Activated CD4-positive, alpha-beta T cell treated with anti-CD3 and anti-CD28 coated beads for 36 hours (primary cell): Measurements from ENCODE around the gene RECQL5. TPM values are rescaled to one million over a fixed set of nuclear protein-coding genes. Genes with fewer than 3 reads are reported as not detected.

Source experiments
- ATAC-seq: fragments of 200-7000 bp; cut with Tn5 transposase; one replicate; pipeline ENCODE4 v1.10.0; 2021; ENCODE audit warnings: mild to moderate bottlenecking, moderate library complexity
- CTCF ChIA-PET: fragments of 350-600 bp; sonication (Branson Sonifier 250); formaldehyde crosslinking; loops from one replicate; lab custom pipeline; 2021; ENCODE audit warnings: antibody characterized with exemption; lab: Charles Lee
- POLR2A ChIA-PET: fragments of 350-600 bp; sonication (Branson Sonifier 250); formaldehyde crosslinking; loops from one replicate; lab custom pipeline; 2021; ENCODE audit warnings: antibody characterized with exemption, inconsistent platforms; lab: Charles Lee
- DNase-seq: peaks from one replicate; pipeline ENCODE4 v3.0.0-alpha.2; 2020
- H3K27ac Mint-ChIP-seq: one replicate; pipeline ENCODE4 v1.8.0; 2021; ENCODE audit warnings: mixed read lengths
- H3K27me3 Mint-ChIP-seq: one replicate; pipeline ENCODE4 v1.8.0; 2021; ENCODE audit warnings: mixed read lengths
- H3K36me3 Mint-ChIP-seq: one replicate; pipeline ENCODE4 v1.8.0; 2021; ENCODE audit warnings: low read depth, mixed read lengths
- H3K4me1 Mint-ChIP-seq: one replicate; pipeline ENCODE4 v1.8.0; 2021; ENCODE audit warnings: mixed read lengths
- H3K4me3 Mint-ChIP-seq: one replicate; pipeline ENCODE4 v1.8.0; 2021; ENCODE audit warnings: mild to moderate bottlenecking, moderate library complexity, mixed read lengths
- H3K9me3 Mint-ChIP-seq: one replicate; pipeline ENCODE4 v1.8.0; 2021; ENCODE audit warnings: low read depth, mixed read lengths
- intact Hi-C, 2 experiments: fragments of 100-400 bp; cut with DNase I in 1 of 2; cut with micrococcal nuclease in 1 of 2; formaldehyde crosslinking; loops; one replicate each; pipeline versions ENCODE4 v1.14.2 to v1.15.1; 2022 to 2024; cut with DNase I, micrococcal nuclease
- total RNA-seq, 2 experiments: library from RNA; stranded (reverse); gene quantifications; one replicate each; pipeline ENCODE4 v1.2.3, GENCODE V29; 2021

RECQL5 gene
- total RNA-seq, 2 experiments from 2014 or later: 36.4 to 40.5 TPM

GRCh38 chr17:75685499-75685898 lies 18.5 kb upstream of the RECQL5 start:
- ATAC-seq (no peak), DNase-seq (no peak)
- ChIA-PET CTCF (interaction anchor here (0.6 to 6.6 kb wide), 7 partner anchors 10 to 80 kb away, joined by 3 to 54 read pairs (median 5); partner anchors contain the start of genes GALK1 and SMIM5), POLR2A (no interaction called here)
- Mint-ChIP-seq H3K27me3 (no peaks in the 10 kb centered on the region), H3K4me3 (no peak overlapping the region), H3K36me3 (peaks cover 16% of the 10 kb centered on the region), H3K27ac (peak overlapping the region; percentile 33), H3K9me3 (no peaks in the 10 kb centered on the region), H3K4me1 (peaks cover 56% of the 10 kb centered on the region)
- intact Hi-C loops: no loop called here

DNA sequence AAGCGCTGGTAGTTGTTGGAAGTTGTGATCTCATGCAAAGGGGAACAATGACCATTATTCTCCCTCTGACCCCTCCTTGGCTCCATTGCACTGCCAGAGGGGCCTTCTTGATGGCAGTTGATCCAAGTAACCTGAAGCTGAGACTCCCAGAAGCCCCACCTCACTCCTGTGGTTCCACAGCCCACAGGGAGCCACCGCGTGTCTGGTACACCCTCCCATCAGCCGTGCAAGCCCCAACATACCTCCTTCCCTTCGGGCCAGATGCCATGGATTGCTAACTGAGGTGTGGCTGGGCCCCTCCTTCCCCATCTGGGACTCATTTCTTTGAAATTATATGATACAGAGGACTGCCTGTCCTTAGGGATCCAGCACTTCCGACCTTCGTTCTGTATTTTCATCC lies 18.0 kb upstream of the RECQL5 start:
- no peak overlapping the region for H3K4me3 Mint-ChIP-seq
- peaks cover 51% of the 10 kb centered on the region for H3K4me1 Mint-ChIP-seq
- H3K27ac Mint-ChIP-seq: no peak overlapping the region
- no peaks in the 10 kb centered on the region for H3K9me3 Mint-ChIP-seq
- ChIA-PET POLR2A (no interaction called here), CTCF (interaction anchor here (1.2 to 6.6 kb wide), 5 partner anchors 10 to 80 kb away, joined by 4 to 54 read pairs (median 5); partner anchors contain the start of genes GALK1 and SMIM5)
- no peaks in the 10 kb centered on the region for H3K27me3 Mint-ChIP-seq
- intact Hi-C loops: no loop called here
- ATAC-seq (no peak), DNase-seq (no peak)
- H3K36me3 Mint-ChIP-seq: peaks cover 15% of the 10 kb centered on the region

DNA sequence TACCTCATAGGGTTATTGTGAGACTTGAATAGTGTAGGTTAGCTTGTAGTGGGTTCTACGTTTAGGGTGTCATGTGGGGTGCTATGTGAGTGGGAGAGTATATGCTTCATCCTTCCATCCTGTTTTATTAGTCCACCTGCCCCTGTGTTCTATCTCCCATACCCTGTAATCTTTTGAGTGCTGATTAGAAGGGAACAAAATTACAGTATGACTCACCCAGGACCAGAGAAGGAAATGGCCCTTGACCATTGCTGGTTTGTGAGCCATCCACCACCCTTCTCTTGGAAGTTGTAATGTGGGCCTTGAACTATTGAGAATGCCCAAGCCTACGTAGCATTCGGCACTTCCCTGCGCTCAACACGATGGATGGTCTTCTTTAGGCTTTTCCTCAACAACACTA lies 17.3 kb upstream of the RECQL5 start:
- Mint-ChIP-seq H3K27me3 (no peaks in the 10 kb centered on the region), H3K27ac (no peak overlapping the region), H3K4me1 (peaks cover 45% of the 10 kb centered on the region), H3K9me3 (no peaks in the 10 kb centered on the region), H3K36me3 (peaks cover 13% of the 10 kb centered on the region), H3K4me3 (no peak overlapping the region)
- ATAC-seq (no peak), DNase-seq (no peak)
- CTCF ChIA-PET: interaction anchor here (0.7 to 6.6 kb wide), 4 partner anchors 9 to 73 kb away, joined by 3 to 54 read pairs (median 14); no protein-coding TSS in a partner anchor
- intact Hi-C loops: no loop called here
- POLR2A ChIA-PET: interaction anchor here (0.6 kb wide), 1 partner anchor 468 kb away, joined by 3 read pairs; no protein-coding TSS in a partner anchor

DNA sequence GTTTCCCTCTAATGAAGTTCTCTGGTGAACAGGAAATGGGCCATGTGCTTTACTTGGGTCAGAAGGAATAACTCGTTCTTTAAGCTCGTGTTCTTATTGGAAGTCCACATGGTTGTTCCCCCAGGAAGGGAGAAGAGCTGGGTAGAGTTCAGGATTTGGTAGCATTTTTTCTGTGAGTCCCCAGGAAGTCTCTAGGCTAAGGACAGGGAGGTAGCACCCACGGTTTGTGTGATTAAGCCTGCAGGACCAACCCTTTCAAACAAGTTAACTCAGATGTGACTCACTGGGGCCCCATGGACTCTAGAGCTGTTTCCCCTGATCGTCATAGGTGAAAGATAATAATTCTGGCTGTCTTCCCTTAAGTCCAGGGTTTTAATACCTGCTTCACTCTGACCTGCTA lies 16.6 kb upstream of the RECQL5 start:
- H3K4me3 Mint-ChIP-seq: no peak overlapping the region
- peaks cover 15% of the 10 kb centered on the region for H3K36me3 Mint-ChIP-seq
- peaks cover 38% of the 10 kb centered on the region for H3K4me1 Mint-ChIP-seq
- ChIA-PET POLR2A (interaction anchor here (0.6 kb wide), 1 partner anchor 469 kb away, joined by 3 read pairs; no protein-coding TSS in a partner anchor), CTCF (interaction anchor here (0.7 to 6.6 kb wide), 7 partner anchors 9 to 142 kb away, joined by 3 to 54 read pairs (median 7); no protein-coding TSS in a partner anchor)
- no peak for DNase-seq
- intact Hi-C loops: no loop called here
- H3K9me3 Mint-ChIP-seq: no peaks in the 10 kb centered on the region
- H3K27me3 Mint-ChIP-seq: no peaks in the 10 kb centered on the region
- no peak for ATAC-seq
- H3K27ac Mint-ChIP-seq: no peak overlapping the region

DNA sequence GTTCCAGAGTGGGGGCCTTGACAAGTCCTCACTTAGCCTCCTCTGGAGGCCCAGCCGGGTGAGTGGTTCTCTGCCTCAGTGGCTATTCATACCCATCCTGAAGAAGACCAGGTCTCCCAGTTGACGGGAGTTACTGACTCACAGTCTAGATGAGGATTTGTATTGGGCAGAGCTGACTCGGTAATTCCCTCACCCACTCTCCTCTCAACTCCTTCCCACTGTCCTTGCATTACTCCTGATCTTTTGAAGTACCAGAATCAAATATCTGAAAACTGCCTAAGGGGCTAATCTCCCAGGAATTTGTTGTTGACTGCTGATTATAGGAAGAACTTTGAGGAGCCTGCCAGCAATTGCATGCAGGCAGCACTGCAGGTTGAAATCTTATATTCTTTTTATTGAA lies 14.3 kb upstream of the RECQL5 start:
- CTCF ChIA-PET: interaction anchor here (0.8 to 6.6 kb wide), 2 partner anchors 68 to 74 kb away, joined by 3 to 54 read pairs; no protein-coding TSS in a partner anchor
- no peak for DNase-seq
- Mint-ChIP-seq H3K4me1 (peaks cover 21% of the 10 kb centered on the region), H3K36me3 (peaks cover 10% of the 10 kb centered on the region), H3K4me3 (no peak overlapping the region), H3K27me3 (no peaks in the 10 kb centered on the region), H3K27ac (no peak overlapping the region), H3K9me3 (no peaks in the 10 kb centered on the region)
- intact Hi-C loops: no loop called here
- POLR2A ChIA-PET: no interaction called here
- no peak for ATAC-seq

DNA sequence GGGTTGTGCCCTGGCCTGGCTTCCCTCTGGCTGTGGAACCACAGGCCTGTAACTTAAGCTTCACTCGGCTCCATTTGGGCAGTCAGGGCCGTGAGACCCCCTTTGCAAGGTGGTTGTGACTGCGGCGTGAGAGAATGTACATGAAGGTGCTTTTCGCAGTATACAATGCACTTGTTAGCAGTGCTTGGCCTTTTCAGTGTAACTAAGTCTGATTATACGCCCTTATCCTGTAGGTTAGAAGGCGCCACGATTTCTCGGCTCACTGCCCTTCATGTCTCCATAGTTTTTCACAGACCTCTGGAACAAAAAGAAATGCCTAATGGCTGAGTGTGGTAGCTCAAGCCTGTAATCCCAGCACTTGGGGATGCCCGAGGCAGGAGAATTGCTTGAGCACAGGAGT lies 13.5 kb upstream of the RECQL5 start:
- H3K36me3 Mint-ChIP-seq: peaks cover 12% of the 10 kb centered on the region
- ATAC-seq: no peak
- POLR2A ChIA-PET: no interaction called here

DNA sequence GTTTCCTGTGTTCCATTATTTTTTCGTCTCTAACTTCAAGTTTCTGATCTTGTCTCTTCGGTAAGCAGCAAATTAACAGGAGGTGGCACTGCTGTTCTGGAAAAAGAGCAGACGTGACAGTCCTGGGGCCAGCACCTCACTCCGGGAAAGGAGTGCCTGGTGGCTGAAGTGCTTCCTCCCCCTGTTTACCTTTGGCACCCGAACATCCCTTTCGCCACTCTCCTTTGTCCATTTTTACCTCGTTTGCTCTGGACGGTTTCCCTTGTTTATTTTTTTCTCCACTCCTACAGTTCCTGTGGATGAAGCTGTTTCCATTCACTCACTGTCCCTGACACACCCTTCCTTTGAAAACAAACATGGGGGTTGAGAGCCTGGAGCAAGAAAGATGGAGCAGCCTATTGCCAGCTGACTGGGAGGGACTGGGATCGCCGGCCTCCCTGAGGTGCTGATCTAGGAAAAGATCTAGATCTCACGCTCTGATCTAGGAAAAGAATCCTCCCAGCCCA lies 12.8 kb upstream of the RECQL5 start:
- POLR2A ChIA-PET: no interaction called here
- Mint-ChIP-seq H3K36me3 (peaks cover 10% of the 10 kb centered on the region), H3K27ac (no peak overlapping the region), H3K4me3 (no peak overlapping the region), H3K4me1 (peaks cover 16% of the 10 kb centered on the region), H3K27me3 (no peaks in the 10 kb centered on the region), H3K9me3 (no peaks in the 10 kb centered on the region)
- DNase-seq: no peak
- intact Hi-C loops: no loop called here
- CTCF ChIA-PET: interaction anchor here (6.6 to 9.8 kb wide), 2 partner anchors 68 to 69 kb away, joined by 54 to 140 read pairs; no protein-coding TSS in a partner anchor
- no peak for ATAC-seq

More for the DNA sequence above, 13.5 kb upstream of the RECQL5 start:
- DNase-seq: no peak
- Mint-ChIP-seq H3K27ac (no peak overlapping the region), H3K9me3 (no peaks in the 10 kb centered on the region), H3K4me1 (peaks cover 15% of the 10 kb centered on the region), H3K4me3 (no peak overlapping the region), H3K27me3 (no peaks in the 10 kb centered on the region)
- CTCF ChIA-PET: interaction anchor here (6.6 kb wide), 1 partner anchor 69 kb away, joined by 54 read pairs; no protein-coding TSS in a partner anchor
- intact Hi-C loops: no loop called here

GRCh38 chr17:75676461-75676860 lies 9.5 kb upstream of the RECQL5 start:
- CTCF ChIA-PET: interaction anchor here (1.8 to 9.8 kb wide), 2 partner anchors 22 to 71 kb away, joined by 4 to 140 read pairs; no protein-coding TSS in a partner anchor
- Mint-ChIP-seq H3K4me3 (no peak overlapping the region), H3K27me3 (no peaks in the 10 kb centered on the region), H3K9me3 (no peaks in the 10 kb centered on the region), H3K4me1 (peaks cover 8% of the 10 kb centered on the region), H3K36me3 (peaks cover 13% of the 10 kb centered on the region), H3K27ac (no peak overlapping the region)
- DNase-seq (no peak), ATAC-seq (no peak)
- intact Hi-C loops: no loop called here
- POLR2A ChIA-PET: interaction anchor here (0.6 kb wide), 1 partner anchor 18 kb away, joined by 3 read pairs; no protein-coding TSS in a partner anchor

- Mint-ChIP-seq H3K27me3 (no peaks in the 10 kb centered on the region), H3K27ac (no peak overlapping the region), H3K4me1 (peaks cover 28% of the 10 kb centered on the region), H3K4me3 (no peak overlapping the region), H3K36me3 (peaks cover 26% of the 10 kb centered on the region), H3K9me3 (no peaks in the 10 kb centered on the region)
- POLR2A ChIA-PET: no interaction called here
- DNase-seq (no peak), ATAC-seq (no peak)
- intact Hi-C loops: no loop called here
- CTCF ChIA-PET: interaction anchor here (0.5 to 9.8 kb wide), 8 partner anchors 15 to 699 kb away, joined by 3 to 140 read pairs (median 5); no protein-coding TSS in a partner anchor
Measured at GRCh38 chr17:75673487-75673886, 6.5 kb upstream of the RECQL5 start.

DNA sequence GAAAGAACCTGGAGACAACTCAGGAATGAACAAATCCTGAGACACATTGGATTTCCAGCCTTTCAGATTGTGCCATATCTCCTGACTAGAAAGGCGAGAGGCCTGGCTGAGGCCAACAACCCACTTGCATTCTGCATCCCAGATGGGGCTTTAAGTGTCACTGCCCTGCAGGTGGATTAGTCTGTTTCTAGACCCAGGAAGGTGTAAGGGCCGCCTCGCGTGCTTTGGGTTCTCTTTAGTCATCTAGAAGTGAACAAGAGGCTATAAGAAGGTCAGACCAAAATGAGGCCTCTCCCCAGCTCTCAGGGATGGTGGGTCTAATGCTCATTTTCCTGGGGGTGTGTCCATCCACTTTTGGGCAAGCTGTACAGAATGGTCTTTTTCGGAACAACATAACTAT lies 5.1 kb upstream of the RECQL5 start:
- ATAC-seq (no peak), DNase-seq (no peak)
- Mint-ChIP-seq H3K36me3 (peaks cover 26% of the 10 kb centered on the region), H3K9me3 (no peaks in the 10 kb centered on the region), H3K4me3 (no peak overlapping the region), H3K27ac (no peak overlapping the region), H3K4me1 (peaks cover 29% of the 10 kb centered on the region), H3K27me3 (no peaks in the 10 kb centered on the region)
- intact Hi-C loops: no loop called here
- ChIA-PET CTCF (interaction anchor here (0.6 to 9.8 kb wide), 10 partner anchors 11 to 313 kb away, joined by 3 to 140 read pairs (median 7); partner anchors contain the start of genes GALK1 and SMIM5), POLR2A (interaction anchor here (1.1 kb wide), 1 partner anchor 17 kb away, joined by 3 read pairs; no protein-coding TSS in a partner anchor)

DNA sequence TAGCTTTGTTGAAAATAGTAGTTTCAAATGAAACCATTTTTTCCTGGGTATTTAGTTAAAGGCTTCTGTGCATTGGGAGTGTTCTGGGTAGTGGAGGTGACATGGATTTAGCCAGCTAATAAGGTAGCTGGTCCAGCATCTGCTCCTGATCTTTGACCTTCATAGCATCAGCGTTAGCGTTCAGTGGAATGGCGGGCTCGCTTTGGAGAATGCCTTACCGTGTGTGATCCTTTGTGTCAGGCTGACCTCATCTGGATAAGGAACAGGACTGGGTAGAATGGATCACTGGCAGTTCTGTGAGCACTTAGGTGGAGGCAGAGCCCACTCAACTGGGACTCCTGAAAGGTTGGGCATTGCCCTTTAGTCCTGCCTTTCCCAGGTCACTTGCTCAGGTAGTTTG lies 3.9 kb upstream of the RECQL5 start:
- Mint-ChIP-seq H3K36me3 (peaks cover 23% of the 10 kb centered on the region), H3K9me3 (no peaks in the 10 kb centered on the region), H3K27me3 (no peaks in the 10 kb centered on the region), H3K27ac (no peak overlapping the region), H3K4me3 (no peak overlapping the region), H3K4me1 (peaks cover 34% of the 10 kb centered on the region)
- intact Hi-C loops: no loop called here
- ATAC-seq: no peak
- CTCF ChIA-PET: interaction anchor here (0.7 to 9.8 kb wide), 6 partner anchors 13 to 185 kb away, joined by 3 to 140 read pairs (median 10); partner anchors contain the start of gene SMIM5
- no peak for DNase-seq
- POLR2A ChIA-PET: no interaction called here
